RWPE2 (cell line): ENCODE data around the gene OR2T27.

Experiments used
- ATAC-seq: fragments of 200-7000 bp; cut with Tn5 transposase; 3 replicates; pipeline ENCODE4 v1.9.1; 2021; ENCODE audit warnings: low read depth
- DNase-seq: peaks from one replicate; pipeline ENCODE4 v3.0.0-alpha.2; 2020; ENCODE audit warnings: low spot score
- H3K27ac ChIP-seq: fragments of 450-650 bp; 2 replicates; pipeline ENCODE4 v1.5.1; 2017; ENCODE audit warnings: mild to moderate bottlenecking; ENCODE audit not compliant: poor library complexity, severe bottlenecking
- H3K27me3 ChIP-seq: fragments of 250-450 bp; sonication (Bioruptor Pico); 2 replicates; pipeline ENCODE4 v1.5.1; 2021; ENCODE audit warnings: mild to moderate bottlenecking, moderate library complexity; ENCODE audit not compliant: insufficient read depth, poor library complexity, severe bottlenecking
- H3K36me3 ChIP-seq: fragments of 250-450 bp; sonication (Bioruptor Pico); 2 replicates; pipeline ENCODE4 v1.5.1; 2020; ENCODE audit warnings: low read depth, mild to moderate bottlenecking, moderate library complexity
- H3K4me1 ChIP-seq: fragments of 250-450 bp; sonication (Bioruptor Pico); 2 replicates; pipeline ENCODE4 v1.5.1; 2021; ENCODE audit warnings: mild to moderate bottlenecking, moderate library complexity; ENCODE audit not compliant: insufficient read depth, poor library complexity, severe bottlenecking
- H3K4me3 ChIP-seq: fragments of 250-450 bp; sonication (Bioruptor Pico); 2 replicates; pipeline ENCODE4 v1.5.1; 2021; ENCODE audit warnings: mild to moderate bottlenecking, moderate library complexity; ENCODE audit not compliant: severe bottlenecking
- H3K9me3 ChIP-seq: fragments of 250-450 bp; sonication (Bioruptor Pico); 2 replicates; pipeline ENCODE4 v1.5.1; 2021; ENCODE audit warnings: mild to moderate bottlenecking, moderate library complexity; ENCODE audit not compliant: severe bottlenecking
- TF ChIP-seq, protein P1 (sequence below): fragments of 450-650 bp; IDR thresholded peaks from one replicate; pipeline ENCODE4 v1.5.1; 2017; ENCODE audit warnings: mild to moderate bottlenecking, moderate library complexity; ENCODE audit not compliant: poor library complexity, severe bottlenecking

OR2T27 gene

GRCh38 chr1:248697907-248698306, 42.6 kb upstream of the OR2T27 start:
- Histone ChIP-seq H3K9me3 (no peaks in the 10 kb centered on the region), H3K27me3 (no peaks in the 10 kb centered on the region), H3K27ac (no peak overlapping the region), H3K36me3 (no peaks in the 10 kb centered on the region), H3K4me1 (no peaks in the 10 kb centered on the region), H3K4me3 (no peak overlapping the region)
- TF ChIP-seq, protein P1, sequence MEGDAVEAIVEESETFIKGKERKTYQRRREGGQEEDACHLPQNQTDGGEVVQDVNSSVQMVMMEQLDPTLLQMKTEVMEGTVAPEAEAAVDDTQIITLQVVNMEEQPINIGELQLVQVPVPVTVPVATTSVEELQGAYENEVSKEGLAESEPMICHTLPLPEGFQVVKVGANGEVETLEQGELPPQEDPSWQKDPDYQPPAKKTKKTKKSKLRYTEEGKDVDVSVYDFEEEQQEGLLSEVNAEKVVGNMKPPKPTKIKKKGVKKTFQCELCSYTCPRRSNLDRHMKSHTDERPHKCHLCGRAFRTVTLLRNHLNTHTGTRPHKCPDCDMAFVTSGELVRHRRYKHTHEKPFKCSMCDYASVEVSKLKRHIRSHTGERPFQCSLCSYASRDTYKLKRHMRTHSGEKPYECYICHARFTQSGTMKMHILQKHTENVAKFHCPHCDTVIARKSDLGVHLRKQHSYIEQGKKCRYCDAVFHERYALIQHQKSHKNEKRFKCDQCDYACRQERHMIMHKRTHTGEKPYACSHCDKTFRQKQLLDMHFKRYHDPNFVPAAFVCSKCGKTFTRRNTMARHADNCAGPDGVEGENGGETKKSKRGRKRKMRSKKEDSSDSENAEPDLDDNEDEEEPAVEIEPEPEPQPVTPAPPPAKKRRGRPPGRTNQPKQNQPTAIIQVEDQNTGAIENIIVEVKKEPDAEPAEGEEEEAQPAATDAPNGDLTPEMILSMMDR, result no peak
- ATAC-seq (no peak), DNase-seq (no peak)

GRCh38 chr1:248696774-248697173, 41.4 kb upstream of the OR2T27 start:
- no peaks in the 10 kb centered on the region for H3K4me1 ChIP-seq
- TF ChIP-seq, protein P1, result no peak
- H3K27me3 ChIP-seq, result no peaks in the 10 kb centered on the region
- ATAC-seq (no peak), DNase-seq (no peak)
- H3K36me3 ChIP-seq, result no peaks in the 10 kb centered on the region
- no peaks in the 10 kb centered on the region for H3K9me3 ChIP-seq
- H3K27ac ChIP-seq, result no peak overlapping the region
- H3K4me3 ChIP-seq, result no peak overlapping the region

GRCh38 chr1:248696261-248696660, 40.9 kb upstream of the OR2T27 start:
- DNase-seq, result no peak
- H3K9me3 ChIP-seq, result no peaks in the 10 kb centered on the region
- H3K4me3 ChIP-seq, result no peak overlapping the region
- no peaks in the 10 kb centered on the region for H3K36me3 ChIP-seq
- TF ChIP-seq, protein P1, result no peak
- no peak for ATAC-seq
- H3K27ac ChIP-seq, result no peak overlapping the region
- H3K4me1 ChIP-seq, result no peaks in the 10 kb centered on the region
- no peaks in the 10 kb centered on the region for H3K27me3 ChIP-seq

GRCh38 chr1:248695451-248696132, 40.3 kb upstream of the OR2T27 start:
- TF ChIP-seq, protein P1, result no peak
- ATAC-seq, result no peak
- Histone ChIP-seq H3K4me3 (no peak overlapping the region), H3K27me3 (no peaks in the 10 kb centered on the region), H3K36me3 (no peaks in the 10 kb centered on the region), H3K27ac (no peak overlapping the region), H3K4me1 (no peaks in the 10 kb centered on the region), H3K9me3 (no peaks in the 10 kb centered on the region)
- no peak for DNase-seq

- TF ChIP-seq, protein P1, result no peak
- no peak for DNase-seq
- H3K4me3 ChIP-seq, result no peak overlapping the region
Measured at GRCh38 chr1:248691567-248692155, 36.3 kb upstream of the OR2T27 start.

More at GRCh38 chr1:248691567-248692155, 36.3 kb upstream of the OR2T27 start:
- Histone ChIP-seq H3K27ac (no peak overlapping the region), H3K4me1 (no peaks in the 10 kb centered on the region), H3K27me3 (no peaks in the 10 kb centered on the region), H3K36me3 (no peaks in the 10 kb centered on the region), H3K9me3 (no peaks in the 10 kb centered on the region)
- no peak for ATAC-seq
